K562 (cell line): Measurements from ENCODE around the gene MMP24OS.

ENCODE experiments used
- CBX5 ChIP-seq: IDR thresholded peaks from 2 replicates; pipeline ENCODE4 v1.6.1; 2014; ENCODE audit warnings: low read depth, borderline replicate concordance
- FOXA1 ChIP-seq: fragments of 450-650 bp; IDR thresholded peaks from 2 replicates; pipeline ENCODE4 v1.6.1; 2016; ENCODE audit warnings: mild to moderate bottlenecking, borderline replicate concordance
- KDM1A ChIP-seq, 2 experiments: fragments of 450-650 bp; IDR thresholded peaks; 2 replicates each; pipeline ENCODE4 v1.6.1; 2016; ENCODE audit warnings: mild to moderate bottlenecking in 2 of 2
- MYC ChIP-seq, 2 experiments: fragments of 250-450 bp in 1 of 2; sonication (Bioruptor Pico) in 1 of 2; IDR thresholded peaks; 2 replicates each; pipeline versions ENCODE4 v1.5.1 to v1.6.1; 2012 to 2021; ENCODE audit warnings: low read depth in 2 of 2, borderline replicate concordance in 1 of 2, improper control_type of control experiment in 1 of 2, low read length in 1 of 2, mild to moderate bottlenecking in 1 of 2, moderate library complexity in 1 of 2
- RBBP5 ChIP-seq: fragments of 200-600 bp; sonication (generic); IDR thresholded peaks from 2 replicates; pipeline ENCODE4 v1.6.1; 2012; ENCODE audit warnings: borderline replicate concordance, mild to moderate bottlenecking, low read length, control low read depth, inconsistent platforms; ENCODE audit not compliant: insufficient read depth, poor library complexity, severe bottlenecking
- SLC30A9 ChIP-seq: fragments of 250-450 bp; sonication (Bioruptor Pico); IDR thresholded peaks from 2 replicates; pipeline ENCODE4 v1.8.0; 2022; ENCODE audit warnings: mild to moderate bottlenecking, moderate library complexity
- SP2 ChIP-seq: IDR thresholded peaks from 2 replicates; pipeline ENCODE4 v1.6.1; 2011; ENCODE audit warnings: mild to moderate bottlenecking, low read depth, low read length, moderate library complexity; ENCODE audit not compliant: poor library complexity, severe bottlenecking; ENCODE audit errors: extremely low read depth
- TAF7 ChIP-seq: fragments of 450-650 bp; IDR thresholded peaks from 2 replicates; pipeline ENCODE4 v1.6.1; 2016; ENCODE audit warnings: missing genetic modification characterization, missing compliant biosample characterization
- ZC3H8 ChIP-seq: fragments of 450-650 bp; IDR thresholded peaks from 2 replicates; pipeline ENCODE4 v1.6.1; 2017
- TF ChIP-seq, protein P1 (sequence below): sonication (generic); formaldehyde crosslinking; IDR thresholded peaks from 2 replicates; pipeline ENCODE4 v1.8.0; 2023; ENCODE audit warnings: mild to moderate bottlenecking, missing genetic modification reagents

- no peak for TF ChIP-seq CBX5
- TF ChIP-seq TAF7 (tag): no peak
- TF ChIP-seq SP2: no peak
- no peak for TF ChIP-seq FOXA1
- TF ChIP-seq, protein P1, sequence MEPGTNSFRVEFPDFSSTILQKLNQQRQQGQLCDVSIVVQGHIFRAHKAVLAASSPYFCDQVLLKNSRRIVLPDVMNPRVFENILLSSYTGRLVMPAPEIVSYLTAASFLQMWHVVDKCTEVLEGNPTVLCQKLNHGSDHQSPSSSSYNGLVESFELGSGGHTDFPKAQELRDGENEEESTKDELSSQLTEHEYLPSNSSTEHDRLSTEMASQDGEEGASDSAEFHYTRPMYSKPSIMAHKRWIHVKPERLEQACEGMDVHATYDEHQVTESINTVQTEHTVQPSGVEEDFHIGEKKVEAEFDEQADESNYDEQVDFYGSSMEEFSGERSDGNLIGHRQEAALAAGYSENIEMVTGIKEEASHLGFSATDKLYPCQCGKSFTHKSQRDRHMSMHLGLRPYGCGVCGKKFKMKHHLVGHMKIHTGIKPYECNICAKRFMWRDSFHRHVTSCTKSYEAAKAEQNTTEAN (CRISPR knock-in tag): no peak
- TF ChIP-seq MYC (IDR thresholded peaks at IDR 0.05; ENCODE audit: low read depth, low read length): no peak
- TF ChIP-seq MYC (CRISPR knock-in tag; IDR thresholded peaks at IDR 0.05; ENCODE audit: borderline replicate concordance, low read depth): no peak
- TF ChIP-seq RBBP5: no peak
- TF ChIP-seq ZC3H8: no peak
- no peak for TF ChIP-seq KDM1A (IDR thresholded peaks at IDR 0.05)
- no peak for TF ChIP-seq SLC30A9 (CRISPR knock-in tag)
Measured at GRCh38 chr20:35293303-35294292, 15.7 kb upstream of the MMP24OS start.
